IPS DF 6.9 (cell line): ENCODE measurements around the gene CNTN4.
"Not testable (repeated sequence)": the region's sequence is repeated elsewhere in the genome, so short reads cannot be mapped to it uniquely, and the experiment has no call there.

Source experiments
- DNase-seq: peaks from one replicate; pipeline ENCODE4 v3.0.0-alpha.2; 2013; ENCODE audit warnings: low read depth, low spot score
- H3K27ac ChIP-seq: one replicate; pipeline ENCODE4 v1.5.1; 2013; ENCODE audit warnings: low read length, control low read depth
- H3K27me3 ChIP-seq: 2 replicates; pipeline ENCODE4 v1.6.1; 2013; ENCODE audit warnings: mild to moderate bottlenecking, low read length; ENCODE audit not compliant: control insufficient read depth, insufficient read depth
- H3K36me3 ChIP-seq: 2 replicates; pipeline ENCODE4 v1.6.1; 2013; ENCODE audit warnings: low read length; ENCODE audit not compliant: control insufficient read depth, insufficient read depth
- H3K4me1 ChIP-seq: 2 replicates; pipeline ENCODE4 v1.6.1; 2013; ENCODE audit warnings: low read length; ENCODE audit not compliant: control insufficient read depth, insufficient read depth
- H3K4me3 ChIP-seq: 2 replicates; pipeline ENCODE4 v1.5.1; 2013; ENCODE audit warnings: mild to moderate bottlenecking, low read length
- H3K9me3 ChIP-seq: 2 replicates; pipeline ENCODE4 v1.6.1; 2013; ENCODE audit warnings: low read length, inconsistent platforms; ENCODE audit not compliant: control insufficient read depth, insufficient read depth
- WGBS: extraction: QIAGEN DNeasy Blood & Tissue Kit; methylation state at CpG from one replicate; pipeline ENCODE4 v1.1.7; 2013; ENCODE audit warnings: mixed read lengths, missing lambda C conversion rate; ENCODE audit not compliant: insufficient read length, insufficient coverage; 5-methylcytosine and 5-hydroxymethylcytosine counted together

The CNTN4 gene

DNA sequence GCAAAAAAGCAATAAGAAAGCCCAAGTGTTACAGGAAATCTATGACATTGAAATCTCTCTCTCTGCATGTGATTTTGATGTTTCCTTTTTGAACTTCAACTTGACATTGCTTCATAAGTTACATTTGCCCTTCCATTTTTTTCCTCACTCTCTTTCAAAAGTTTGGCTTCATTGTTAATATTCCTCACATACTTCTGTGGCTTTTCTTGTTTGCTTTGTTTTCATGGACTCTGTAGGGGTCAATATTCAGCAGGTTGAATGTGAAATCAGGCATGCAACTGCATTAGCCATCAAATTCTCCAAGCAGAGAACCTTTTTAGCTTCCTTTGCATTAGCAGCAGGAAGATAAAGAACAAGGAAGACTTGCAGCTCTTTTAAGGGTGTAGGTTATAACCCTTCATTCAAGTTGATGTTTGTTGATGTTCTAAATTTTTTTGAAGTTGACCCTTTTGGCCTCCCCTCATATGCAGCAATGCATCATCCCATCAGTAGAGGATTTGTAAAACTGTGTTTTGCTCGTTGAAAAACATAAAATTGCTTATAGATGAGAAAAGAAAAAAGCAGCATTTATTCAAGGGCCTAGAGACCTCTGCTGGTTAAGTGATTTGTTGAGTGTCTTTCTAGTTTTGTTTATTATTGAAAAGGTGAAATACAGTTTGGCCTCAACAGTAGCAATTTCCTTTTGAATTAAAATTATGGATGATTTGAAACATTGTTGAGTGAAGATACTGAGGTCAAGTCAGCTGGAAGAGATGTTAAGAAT lies 800.1 kb downstream of the CNTN4 start:
- DNase-seq: no peak
- Histone ChIP-seq H3K27me3 (no peaks in the 10 kb centered on the region), H3K27ac (no peak overlapping the region), H3K36me3 (no peaks in the 10 kb centered on the region), H3K9me3 (no peaks in the 10 kb centered on the region), H3K4me1 (peaks cover 3% of the 10 kb centered on the region), H3K4me3 (no peak overlapping the region)
- WGBS: no CpG with 5 or more reads among the region's 1 CpG

DNA sequence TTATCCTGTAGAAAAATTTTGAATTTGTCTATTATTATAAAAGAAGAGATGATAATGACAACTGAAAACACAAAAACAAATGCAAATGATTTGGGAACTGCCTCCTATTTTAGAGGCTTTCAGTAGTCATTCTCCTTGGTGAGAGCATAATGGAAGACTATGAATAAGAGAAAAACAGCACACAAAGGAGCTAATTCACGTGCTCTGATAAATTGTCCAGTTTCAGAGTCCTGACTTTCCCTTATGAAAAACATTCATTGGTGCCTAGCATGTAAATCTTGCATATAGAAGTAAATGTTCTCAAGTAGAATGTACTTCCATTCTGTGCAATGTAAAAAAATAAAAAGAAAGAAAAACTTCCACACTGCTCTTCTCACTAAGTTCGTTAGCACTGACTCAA lies 805.4 kb downstream of the CNTN4 start:
- peaks cover 3% of the 10 kb centered on the region for H3K4me1 ChIP-seq
- no peaks in the 10 kb centered on the region for H3K36me3 ChIP-seq
- WGBS: no CpG with 5 or more reads among the region's 2 CpGs
- no peak overlapping the region for H3K4me3 ChIP-seq
- no peak for DNase-seq
- no peaks in the 10 kb centered on the region for H3K9me3 ChIP-seq
- no peaks in the 10 kb centered on the region for H3K27me3 ChIP-seq
- H3K27ac ChIP-seq: no peak overlapping the region

DNA sequence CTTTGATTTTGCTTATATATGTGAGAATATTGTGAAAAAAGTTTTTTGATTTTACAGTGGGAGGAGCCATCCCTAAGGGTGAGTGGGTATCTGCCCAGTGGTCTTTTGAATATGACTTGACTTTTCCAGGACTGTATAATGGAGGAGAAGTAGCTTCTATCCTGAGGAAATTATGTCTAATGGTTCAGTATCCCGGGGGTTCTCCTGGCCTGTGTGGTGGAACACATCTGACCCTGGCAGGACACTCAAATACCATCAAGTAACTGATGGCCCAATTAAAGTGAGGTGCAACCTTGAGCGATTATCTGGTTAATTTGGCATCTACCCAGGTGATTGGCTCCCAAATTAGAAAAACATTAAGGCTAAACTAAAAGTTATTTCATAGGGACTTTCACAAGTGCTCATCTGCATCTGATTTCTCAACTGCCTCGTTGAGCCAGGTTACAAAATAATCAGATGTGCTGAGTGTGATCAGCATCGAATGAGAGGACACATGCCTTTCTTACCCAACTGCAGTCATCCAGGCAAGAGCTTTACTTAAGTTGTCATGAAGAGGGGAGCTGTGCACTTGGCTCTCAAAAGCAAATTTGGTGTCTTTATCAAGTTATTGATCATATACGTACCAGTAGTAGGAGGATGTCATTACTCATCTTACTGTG lies 810.2 kb downstream of the CNTN4 start:
- no peaks in the 10 kb centered on the region for H3K9me3 ChIP-seq
- no peak overlapping the region for H3K4me3 ChIP-seq
- no CpG with 5 or more reads among the region's 5 CpGs for WGBS

DNA sequence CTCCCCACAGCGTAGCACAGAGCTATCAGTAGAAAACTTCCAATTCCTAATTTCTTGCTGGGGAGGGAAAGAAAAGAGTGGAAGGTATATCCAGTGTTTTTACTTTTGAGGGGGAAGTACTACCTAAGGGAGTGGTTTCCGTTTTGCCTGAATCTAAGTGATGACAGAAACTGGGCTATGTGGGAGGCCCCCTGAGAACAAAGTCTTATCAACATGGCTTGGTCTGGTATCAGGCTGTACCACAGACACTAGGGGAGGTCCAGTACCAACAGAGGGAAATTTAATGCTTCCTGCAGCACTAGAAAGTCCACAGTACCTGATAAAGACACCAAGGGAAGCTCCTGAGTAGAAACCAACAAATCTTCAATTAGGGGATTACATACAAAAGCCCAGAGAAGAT lies 812.3 kb downstream of the CNTN4 start:
- Histone ChIP-seq H3K27me3 (no peaks in the 10 kb centered on the region), H3K9me3 (no peaks in the 10 kb centered on the region), H3K36me3 (no peaks in the 10 kb centered on the region), H3K4me1 (no peaks in the 10 kb centered on the region), H3K27ac (no peak overlapping the region), H3K4me3 (no peak overlapping the region)
- WGBS: no CpG with 5 or more reads among the region's 2 CpGs
- no peak for DNase-seq

More for the DNA sequence above, 810.2 kb downstream of the CNTN4 start:
- Histone ChIP-seq H3K27ac (no peak overlapping the region), H3K36me3 (no peaks in the 10 kb centered on the region), H3K4me1 (no peaks in the 10 kb centered on the region), H3K27me3 (no peaks in the 10 kb centered on the region)
- DNase-seq: no peak

DNA sequence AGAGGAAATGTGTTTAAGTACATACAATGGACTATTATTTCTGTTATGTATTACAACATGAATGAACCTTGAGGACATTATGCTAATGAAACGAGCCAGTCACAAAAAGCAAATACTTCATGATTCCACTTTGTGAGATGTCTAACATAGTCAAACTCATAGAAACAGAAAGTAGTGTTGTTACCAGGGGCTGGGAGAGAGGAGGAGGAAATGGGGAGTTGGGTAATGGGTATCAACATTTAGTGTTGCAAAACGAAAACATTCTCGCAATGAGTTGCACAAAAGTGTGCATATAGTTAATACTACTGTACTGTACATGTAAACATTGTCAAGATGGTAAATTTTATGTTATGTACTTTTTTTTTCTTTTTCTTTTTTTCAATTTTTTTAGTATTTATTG lies 817.2 kb downstream of the CNTN4 start:
- no peak for DNase-seq
- no peak overlapping the region for H3K4me3 ChIP-seq
- no peaks in the 10 kb centered on the region for H3K9me3 ChIP-seq
- no peaks in the 10 kb centered on the region for H3K4me1 ChIP-seq
- WGBS: no CpG with 5 or more reads among the region's 3 CpGs
- no peaks in the 10 kb centered on the region for H3K27me3 ChIP-seq
- H3K36me3 ChIP-seq: no peaks in the 10 kb centered on the region
- H3K27ac ChIP-seq: no peak overlapping the region

DNA sequence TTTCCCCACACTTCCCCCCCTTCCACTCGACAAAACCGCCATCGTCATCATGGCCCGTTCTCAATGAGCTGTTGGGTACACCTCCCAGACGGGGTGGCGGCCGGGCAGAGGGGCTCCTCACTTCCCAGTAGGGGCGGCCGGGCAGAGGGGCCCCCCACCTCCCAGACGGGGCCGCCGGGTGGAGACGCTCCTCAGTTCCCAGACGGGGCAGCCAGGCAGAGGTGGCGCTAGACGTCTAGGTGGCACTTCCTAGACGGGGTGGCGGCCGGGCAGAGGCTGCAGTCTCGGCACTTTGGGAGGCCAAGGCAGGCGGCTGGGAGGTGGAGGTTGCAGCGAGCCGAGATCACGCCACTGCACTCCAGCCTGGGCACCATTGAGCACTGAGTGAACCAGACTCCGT lies 818.0 kb downstream of the CNTN4 start:
- not testable (repeated sequence) for H3K9me3 ChIP-seq, H3K36me3 ChIP-seq, H3K27me3 ChIP-seq, H3K27ac ChIP-seq, DNase-seq, H3K4me3 ChIP-seq, H3K4me1 ChIP-seq
- no CpG with 5 or more reads among the region's 25 CpGs for WGBS

DNA sequence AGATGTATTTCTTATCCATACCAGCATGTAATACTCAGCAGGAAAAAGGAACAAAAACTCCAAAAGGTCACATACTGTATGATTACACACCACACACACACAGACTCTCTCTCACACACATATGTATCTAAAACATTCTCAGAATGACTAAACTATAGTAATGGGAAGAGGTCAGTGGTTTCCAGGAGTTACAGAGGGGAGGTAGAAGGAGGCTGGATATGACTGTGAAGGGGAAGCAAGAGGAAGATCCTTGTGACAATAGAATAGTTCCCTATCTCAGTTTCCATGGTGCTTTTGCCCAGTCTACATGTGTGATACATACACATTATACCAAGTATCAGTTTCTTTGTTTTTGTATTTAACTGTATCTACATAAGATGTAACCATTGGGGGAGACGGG lies 821.4 kb downstream of the CNTN4 start:
- H3K36me3 ChIP-seq: no peaks in the 10 kb centered on the region
- H3K27ac ChIP-seq: no peak overlapping the region
- H3K4me1 ChIP-seq: no peaks in the 10 kb centered on the region
- no peaks in the 10 kb centered on the region for H3K9me3 ChIP-seq
- H3K27me3 ChIP-seq: no peaks in the 10 kb centered on the region
- DNase-seq: no peak
- no peak overlapping the region for H3K4me3 ChIP-seq
- WGBS: no CpG with 5 or more reads among the region's 1 CpG

DNA sequence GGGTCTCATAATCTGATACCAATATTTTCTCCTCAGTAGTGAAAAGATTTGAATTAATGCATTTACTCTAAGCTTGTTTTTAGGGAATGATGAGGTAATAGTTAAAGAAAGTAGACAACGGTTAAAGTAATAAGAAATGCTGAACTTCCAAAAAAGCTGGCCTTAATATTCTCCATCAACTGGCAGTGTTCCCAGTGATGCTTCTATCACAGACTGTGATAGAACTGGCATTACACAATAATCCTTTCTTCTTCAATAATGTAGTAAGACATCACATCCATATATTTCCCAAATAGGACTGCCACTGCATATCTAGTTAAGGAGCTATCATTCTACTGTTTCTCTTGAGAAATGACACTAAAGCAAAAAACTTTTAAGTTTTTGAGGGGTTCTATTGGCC lies 822.8 kb downstream of the CNTN4 start:
- 100% methylated on average over 1 of the region's 1 CpG for WGBS
- Histone ChIP-seq H3K27me3 (no peaks in the 10 kb centered on the region), H3K9me3 (no peaks in the 10 kb centered on the region), H3K36me3 (no peaks in the 10 kb centered on the region), H3K4me1 (no peaks in the 10 kb centered on the region), H3K27ac (no peak overlapping the region), H3K4me3 (no peak overlapping the region)
- no peak for DNase-seq

DNA sequence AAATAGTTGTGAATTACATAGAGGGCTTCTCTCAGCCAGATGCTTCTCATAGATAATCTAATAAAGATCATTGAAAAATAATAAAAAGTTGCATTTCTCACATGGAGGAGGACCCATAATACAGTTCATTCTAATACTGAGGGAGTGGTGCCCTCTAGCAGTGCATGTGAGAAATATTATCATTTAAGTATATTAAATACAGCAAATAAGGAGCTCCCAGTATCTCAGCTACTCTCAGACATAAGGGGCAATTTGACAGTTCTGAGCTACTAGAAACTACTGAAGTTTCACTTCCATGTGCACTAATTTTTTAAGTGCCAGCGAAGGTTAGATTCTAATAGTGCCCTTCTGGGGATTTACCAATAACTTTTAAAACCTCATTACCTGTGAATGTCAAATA lies 823.2 kb downstream of the CNTN4 start:
- H3K4me3 ChIP-seq: no peak overlapping the region
- H3K27me3 ChIP-seq: no peaks in the 10 kb centered on the region
- DNase-seq: no peak
- H3K36me3 ChIP-seq: no peaks in the 10 kb centered on the region
- H3K9me3 ChIP-seq: no peaks in the 10 kb centered on the region
- H3K27ac ChIP-seq: no peak overlapping the region
- H3K4me1 ChIP-seq: no peaks in the 10 kb centered on the region
- no CpG with 5 or more reads among the region's 1 CpG for WGBS

DNA sequence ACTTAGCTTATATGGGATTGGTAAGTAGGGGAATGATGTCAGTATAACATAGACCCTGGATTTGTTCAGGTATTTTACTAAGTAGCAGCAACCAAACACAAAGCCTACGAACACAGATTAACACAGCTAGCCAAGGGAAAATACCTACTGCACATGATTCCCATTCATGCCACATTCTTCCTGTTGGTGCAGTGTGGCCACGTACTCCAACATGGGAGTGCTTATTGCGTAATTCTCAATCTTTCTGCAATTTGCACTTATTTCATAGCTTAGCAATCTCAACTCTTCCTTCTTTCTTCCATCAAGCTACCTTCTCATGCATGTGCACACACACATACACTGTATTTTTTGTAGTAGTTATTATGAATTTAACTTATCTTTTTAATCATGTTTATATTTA lies 824.7 kb downstream of the CNTN4 start:
- no CpG with 5 or more reads among the region's 3 CpGs for WGBS
- no peak for DNase-seq
- H3K4me3 ChIP-seq: no peak overlapping the region
- H3K27me3 ChIP-seq: no peaks in the 10 kb centered on the region
- H3K36me3 ChIP-seq: no peaks in the 10 kb centered on the region
- no peak overlapping the region for H3K27ac ChIP-seq
- H3K4me1 ChIP-seq: no peaks in the 10 kb centered on the region
- no peaks in the 10 kb centered on the region for H3K9me3 ChIP-seq

DNA sequence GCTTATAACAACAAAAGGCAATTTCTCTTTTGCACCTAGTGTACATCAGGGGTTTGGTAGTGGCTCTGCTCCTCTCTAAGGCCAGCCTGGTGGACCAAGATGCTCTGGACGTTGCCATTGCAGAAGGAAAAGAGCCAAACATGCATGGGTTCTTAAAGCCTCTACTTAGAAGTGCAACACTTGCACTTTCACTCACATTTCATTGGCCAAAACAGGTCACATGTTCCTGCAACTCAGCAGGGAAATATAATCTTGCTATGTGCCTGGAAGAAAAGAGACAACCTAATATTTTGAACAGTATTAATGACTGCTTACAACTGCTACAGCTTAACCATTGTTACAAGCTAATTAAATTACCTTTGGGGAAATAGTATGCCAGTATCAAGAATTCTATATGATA lies 828.6 kb downstream of the CNTN4 start:
- H3K27ac ChIP-seq: no peak overlapping the region
- H3K4me1 ChIP-seq: no peaks in the 10 kb centered on the region
- H3K4me3 ChIP-seq: no peak overlapping the region
- DNase-seq: no peak
- H3K9me3 ChIP-seq: no peaks in the 10 kb centered on the region
- no peaks in the 10 kb centered on the region for H3K27me3 ChIP-seq
- WGBS: no CpG with 5 or more reads among the region's 1 CpG
- no peaks in the 10 kb centered on the region for H3K36me3 ChIP-seq
